ENCODE measurements around the gene PRKCE. TPM values are rescaled to one million over a fixed set of nuclear protein-coding genes. Genes with fewer than 3 reads are reported as not detected.

PRKCE gene
- total RNA-seq, 2 donors from 2014 or later = 7.3 to 20.8 TPM

DNA sequence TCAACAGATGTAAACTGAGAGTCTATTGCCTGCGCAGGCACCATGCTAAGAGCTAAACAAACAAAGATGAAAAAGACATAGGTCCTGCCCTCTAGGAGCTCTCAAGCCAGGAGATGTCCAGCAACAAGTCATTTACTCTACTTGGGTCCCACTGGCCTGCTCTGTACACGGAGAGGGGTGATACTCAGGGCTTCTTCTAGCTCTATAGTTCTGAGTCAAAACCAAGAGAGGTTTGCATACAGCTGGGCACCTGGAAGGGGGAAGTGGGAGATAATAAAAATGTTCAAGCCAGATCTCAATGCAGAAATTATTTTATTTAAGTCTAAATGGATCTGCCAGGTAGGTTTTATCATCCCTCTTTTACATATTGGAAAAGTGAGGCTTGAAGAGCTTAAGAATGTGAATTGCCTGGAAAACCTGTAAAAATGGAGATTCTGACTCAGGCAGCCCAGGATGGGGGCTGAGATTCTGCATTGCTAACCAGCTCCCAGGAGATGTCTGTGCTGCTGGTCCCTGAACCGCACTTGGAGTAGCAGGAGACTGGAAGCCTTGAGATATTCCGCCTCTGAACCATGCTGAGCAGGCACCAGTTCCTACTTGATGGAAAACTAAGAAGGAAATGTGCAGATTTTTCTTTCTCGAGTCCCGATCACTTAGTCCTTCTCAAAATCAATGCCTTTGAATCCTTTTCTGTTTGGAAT, 201.1 kb downstream of the PRKCE start:
- H3K27me3 ChIP-seq = no peaks in the 10 kb centered on the region
- H3K4me3 ChIP-seq = no peak overlapping the region
- no peaks in the 10 kb centered on the region for H3K9me3 ChIP-seq
- TF ChIP-seq POLR2A (IDR thresholded peaks at IDR 0.05) = no peak
- TF ChIP-seq, protein P1, sequence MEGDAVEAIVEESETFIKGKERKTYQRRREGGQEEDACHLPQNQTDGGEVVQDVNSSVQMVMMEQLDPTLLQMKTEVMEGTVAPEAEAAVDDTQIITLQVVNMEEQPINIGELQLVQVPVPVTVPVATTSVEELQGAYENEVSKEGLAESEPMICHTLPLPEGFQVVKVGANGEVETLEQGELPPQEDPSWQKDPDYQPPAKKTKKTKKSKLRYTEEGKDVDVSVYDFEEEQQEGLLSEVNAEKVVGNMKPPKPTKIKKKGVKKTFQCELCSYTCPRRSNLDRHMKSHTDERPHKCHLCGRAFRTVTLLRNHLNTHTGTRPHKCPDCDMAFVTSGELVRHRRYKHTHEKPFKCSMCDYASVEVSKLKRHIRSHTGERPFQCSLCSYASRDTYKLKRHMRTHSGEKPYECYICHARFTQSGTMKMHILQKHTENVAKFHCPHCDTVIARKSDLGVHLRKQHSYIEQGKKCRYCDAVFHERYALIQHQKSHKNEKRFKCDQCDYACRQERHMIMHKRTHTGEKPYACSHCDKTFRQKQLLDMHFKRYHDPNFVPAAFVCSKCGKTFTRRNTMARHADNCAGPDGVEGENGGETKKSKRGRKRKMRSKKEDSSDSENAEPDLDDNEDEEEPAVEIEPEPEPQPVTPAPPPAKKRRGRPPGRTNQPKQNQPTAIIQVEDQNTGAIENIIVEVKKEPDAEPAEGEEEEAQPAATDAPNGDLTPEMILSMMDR (IDR thresholded peaks at IDR 0.05) = no peak
- WGBS, 2 donors = 89 to 93% methylated on average over 6 of the region's 6 CpGs
- DNase-seq (no peak), ATAC-seq (no peak)
- peak overlapping the region in 1 of 4 donors; percentile 10 for H3K27ac ChIP-seq
- H3K4me1 ChIP-seq = peaks cover 21% of the 10 kb centered on the region
- H3K36me3 ChIP-seq (replicated peaks in 1 of 2; ENCODE audit: insufficient read depth in 1 of 2, low read depth in 2 of 2) = no peaks in the 10 kb centered on the region
- intact Hi-C loops (cut with DNase I) = no loop called here

DNA sequence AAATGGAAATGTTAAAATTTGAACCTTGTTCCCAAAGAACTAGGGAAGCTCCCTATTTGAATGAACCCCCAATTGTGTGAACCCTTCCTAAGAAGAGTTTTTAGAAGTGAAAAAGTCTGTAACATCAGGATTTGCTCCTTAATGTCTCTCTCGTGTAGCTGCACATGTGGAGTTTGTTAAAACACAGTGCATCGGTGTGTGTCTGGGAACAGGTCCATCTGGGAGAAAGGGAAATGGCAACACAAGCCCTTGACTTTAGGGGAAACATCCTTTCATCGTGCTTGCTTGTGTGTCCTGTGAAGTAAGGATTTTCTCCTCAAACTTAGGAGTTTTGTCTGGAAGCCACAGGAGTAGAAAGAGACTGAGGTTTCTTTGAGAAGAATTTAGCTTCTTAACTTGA, 203.9 kb downstream of the PRKCE start:
- Histone ChIP-seq H3K27me3 (no peaks in the 10 kb centered on the region), H3K36me3 (replicated peaks in 1 of 2; ENCODE audit: insufficient read depth in 1 of 2, low read depth in 2 of 2) (no peaks in the 10 kb centered on the region), H3K9me3 (no peaks in the 10 kb centered on the region), H3K4me1 (peaks cover 31% of the 10 kb centered on the region), H3K4me3 (no peak overlapping the region), H3K27ac (no peak overlapping the region)
- TF ChIP-seq, protein P1 (IDR thresholded peaks at IDR 0.05) = no peak
- TF ChIP-seq POLR2A (IDR thresholded peaks at IDR 0.05) = no peak
- no peak for ATAC-seq
- WGBS, 2 donors = 23 to 26% methylated on average over 3 of the region's 3 CpGs
- no peak for DNase-seq
- intact Hi-C loops (cut with DNase I) = no loop called here

DNA sequence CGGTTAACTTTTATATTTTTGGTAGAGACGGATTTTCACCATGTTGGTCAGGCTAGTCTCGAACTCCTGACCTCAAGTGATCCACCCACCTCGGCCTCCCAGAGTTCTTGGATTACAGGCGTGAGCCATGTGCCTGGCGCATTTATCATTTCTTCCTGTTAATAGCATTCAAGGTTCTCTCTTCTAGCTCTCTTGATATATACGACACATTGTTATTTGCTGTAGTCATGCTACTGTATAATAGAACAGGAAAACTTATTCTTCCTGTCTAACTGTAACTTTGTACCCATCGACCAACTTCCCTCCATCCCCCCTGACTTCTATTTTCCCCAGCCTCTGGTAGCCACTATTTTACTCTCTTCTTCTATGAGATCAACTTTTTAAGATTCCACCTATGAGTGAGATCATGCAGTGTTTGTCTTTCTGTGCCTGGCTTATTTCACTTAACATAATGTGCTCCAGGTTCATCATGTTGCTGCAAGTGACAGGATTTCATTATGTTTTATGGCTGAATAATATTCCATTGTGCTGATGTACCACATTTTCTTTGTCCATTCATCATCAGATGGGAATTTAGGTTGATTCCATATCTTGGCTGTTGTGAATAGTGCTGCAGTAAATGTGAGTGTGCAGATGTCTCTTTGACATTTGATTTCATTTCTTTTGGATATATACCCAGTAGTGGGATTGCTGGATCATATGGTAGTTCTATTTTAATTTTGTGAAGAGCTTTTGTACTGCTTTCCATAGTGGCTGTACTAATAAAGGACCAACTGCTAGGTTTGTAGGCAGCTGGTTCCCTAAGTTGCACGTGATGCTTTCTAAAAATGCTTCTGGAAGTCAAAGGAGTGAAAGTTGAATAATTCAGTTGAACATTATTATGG, 205.2 kb downstream of the PRKCE start:
- WGBS, 2 donors = 86 to 96% methylated on average over 9 of the region's 9 CpGs
- Histone ChIP-seq H3K36me3 (replicated peaks in 1 of 2; ENCODE audit: insufficient read depth in 1 of 2, low read depth in 2 of 2) (no peaks in the 10 kb centered on the region), H3K9me3 (no peaks in the 10 kb centered on the region), H3K27me3 (no peaks in the 10 kb centered on the region), H3K4me3 (no peak overlapping the region), H3K4me1 (peaks cover 27% of the 10 kb centered on the region), H3K27ac (no peak overlapping the region)
- intact Hi-C loops (cut with DNase I) = no loop called here
- no peak for ATAC-seq
- DNase-seq = no peak
- TF ChIP-seq POLR2A (IDR thresholded peaks at IDR 0.05) = no peak
- TF ChIP-seq, protein P1 (IDR thresholded peaks at IDR 0.05) = no peak

DNA sequence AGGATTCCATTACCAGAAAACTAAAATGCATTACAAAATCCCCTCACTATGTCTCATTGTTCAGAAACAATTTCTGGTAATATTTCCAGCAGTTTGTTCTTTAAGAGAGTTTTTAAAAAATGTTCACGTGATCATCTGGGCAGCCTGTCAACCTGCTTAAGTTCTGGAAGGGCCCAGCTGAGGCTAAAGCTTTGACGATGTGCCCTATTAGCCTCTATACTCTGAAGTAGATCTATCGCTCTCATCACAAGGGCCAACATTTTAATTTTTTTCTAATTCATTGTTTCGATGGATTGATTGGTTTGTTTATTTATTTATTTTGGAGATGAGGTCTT, 205.8 kb downstream of the PRKCE start:
- Histone ChIP-seq H3K27ac (peak overlapping the region in 2 of 4 donors; percentile 32 to 38), H3K4me3 (no peak overlapping the region), H3K36me3 (replicated peaks in 1 of 2; ENCODE audit: insufficient read depth in 1 of 2, low read depth in 2 of 2) (no peaks in the 10 kb centered on the region), H3K9me3 (no peaks in the 10 kb centered on the region), H3K4me1 (peaks cover 27% of the 10 kb centered on the region), H3K27me3 (no peaks in the 10 kb centered on the region)
- intact Hi-C loops (cut with DNase I) = no loop called here
- ATAC-seq (no peak), DNase-seq (no peak)
- WGBS, 2 donors = 59 to 74% methylated on average over 4 of the region's 4 CpGs
- TF ChIP-seq, protein P1 (IDR thresholded peaks at IDR 0.05) = no peak
- TF ChIP-seq POLR2A (IDR thresholded peaks at IDR 0.05) = no peak

Data from body of pancreas (tissue), 4 donors.